ENCODE measurements around the gene PRSS16. TPM values are rescaled to one million over a fixed set of nuclear protein-coding genes. Genes with fewer than 3 reads are reported as not detected.

The PRSS16 gene
- total RNA-seq, 1 donor from 2014 or later, result 29.8 TPM

DNA sequence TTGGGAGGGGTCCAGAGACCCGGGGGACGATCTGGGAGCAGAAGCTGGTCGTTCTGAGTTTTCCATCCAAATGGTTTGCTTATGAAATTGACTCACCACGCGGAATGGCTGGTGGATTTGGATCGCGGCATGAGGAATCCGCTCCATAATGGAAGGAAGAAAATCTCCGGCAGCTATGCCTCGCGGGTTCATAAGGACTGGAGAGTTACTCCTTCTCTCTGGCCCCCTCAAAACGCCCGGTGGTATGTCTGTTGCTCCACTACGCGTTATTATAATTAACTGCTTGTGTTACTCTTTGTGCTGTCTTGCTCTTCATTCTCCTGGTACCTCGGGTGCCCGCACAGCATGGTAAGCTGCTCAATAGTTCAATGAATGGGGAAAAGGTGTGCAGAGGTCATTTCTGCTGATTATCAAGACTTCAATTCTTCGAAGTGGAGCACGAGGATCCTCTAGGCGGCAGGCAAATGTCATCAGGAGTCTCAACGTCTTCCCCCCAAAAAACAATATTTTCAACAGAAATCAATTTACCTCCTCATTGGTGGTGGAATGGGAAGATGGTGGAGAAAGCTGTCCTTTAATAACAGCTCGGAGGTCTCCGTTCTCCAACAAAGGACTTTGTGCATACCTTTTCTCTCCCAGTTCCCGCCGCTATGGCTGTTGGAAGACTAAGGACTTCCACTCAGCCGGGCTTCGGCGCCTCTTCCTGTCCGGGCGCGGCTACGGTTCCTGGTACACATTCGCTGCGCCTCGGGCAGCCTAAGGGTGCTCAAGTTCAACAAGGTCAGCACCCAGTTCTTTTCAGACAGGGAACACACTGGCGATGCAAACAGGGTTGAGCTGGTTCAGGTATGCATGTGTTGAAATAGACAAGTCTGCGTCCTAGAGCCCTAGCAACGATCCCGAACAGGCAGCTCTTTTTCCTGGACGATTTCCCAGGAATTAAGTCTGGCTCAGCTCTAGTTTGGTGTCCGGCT, 9.2 kb upstream of the PRSS16 start:
- TF ChIP-seq, protein P1, sequence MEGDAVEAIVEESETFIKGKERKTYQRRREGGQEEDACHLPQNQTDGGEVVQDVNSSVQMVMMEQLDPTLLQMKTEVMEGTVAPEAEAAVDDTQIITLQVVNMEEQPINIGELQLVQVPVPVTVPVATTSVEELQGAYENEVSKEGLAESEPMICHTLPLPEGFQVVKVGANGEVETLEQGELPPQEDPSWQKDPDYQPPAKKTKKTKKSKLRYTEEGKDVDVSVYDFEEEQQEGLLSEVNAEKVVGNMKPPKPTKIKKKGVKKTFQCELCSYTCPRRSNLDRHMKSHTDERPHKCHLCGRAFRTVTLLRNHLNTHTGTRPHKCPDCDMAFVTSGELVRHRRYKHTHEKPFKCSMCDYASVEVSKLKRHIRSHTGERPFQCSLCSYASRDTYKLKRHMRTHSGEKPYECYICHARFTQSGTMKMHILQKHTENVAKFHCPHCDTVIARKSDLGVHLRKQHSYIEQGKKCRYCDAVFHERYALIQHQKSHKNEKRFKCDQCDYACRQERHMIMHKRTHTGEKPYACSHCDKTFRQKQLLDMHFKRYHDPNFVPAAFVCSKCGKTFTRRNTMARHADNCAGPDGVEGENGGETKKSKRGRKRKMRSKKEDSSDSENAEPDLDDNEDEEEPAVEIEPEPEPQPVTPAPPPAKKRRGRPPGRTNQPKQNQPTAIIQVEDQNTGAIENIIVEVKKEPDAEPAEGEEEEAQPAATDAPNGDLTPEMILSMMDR (IDR thresholded peaks at IDR 0.05; ENCODE audit: unreplicated experiment), result no peak

GRCh38 chr6:27239258-27239657, 8.2 kb upstream of the PRSS16 start:
- H3K4me3 Mint-ChIP-seq (ENCODE audit: low read depth), result no peak overlapping the region
- no peak for DNase-seq (ENCODE audit: low spot score, unreplicated experiment)

More for the DNA sequence above, 9.2 kb upstream of the PRSS16 start:
- peaks cover 13% of the 10 kb centered on the region for H3K9me3 Mint-ChIP-seq (ENCODE audit: low read depth)
- no peaks in the 10 kb centered on the region for H3K36me3 Mint-ChIP-seq (ENCODE audit: insufficient read depth)
- peak overlapping the region; percentile 51 for H3K27ac Mint-ChIP-seq
- H3K27me3 Mint-ChIP-seq, result peaks cover 58% of the 10 kb centered on the region
- H3K4me3 Mint-ChIP-seq (ENCODE audit: low read depth), result peak overlapping the region; percentile 46
- H3K4me1 Mint-ChIP-seq (ENCODE audit: low read depth), result peaks cover 8% of the 10 kb centered on the region
- DNase-seq (ENCODE audit: low spot score, unreplicated experiment), result no peak

GRCh38 chr6:27241443-27241842, 6.1 kb upstream of the PRSS16 start:
- Mint-ChIP-seq H3K4me3 (ENCODE audit: low read depth) (no peak overlapping the region), H3K4me1 (ENCODE audit: low read depth) (peaks cover 6% of the 10 kb centered on the region), H3K27ac (no peak overlapping the region), H3K27me3 (peaks cover 40% of the 10 kb centered on the region), H3K9me3 (ENCODE audit: low read depth) (peaks cover 16% of the 10 kb centered on the region), H3K36me3 (ENCODE audit: insufficient read depth) (no peaks in the 10 kb centered on the region)
- TF ChIP-seq, protein P1 (IDR thresholded peaks at IDR 0.05; ENCODE audit: unreplicated experiment), result no peak
- DNase-seq (ENCODE audit: low spot score, unreplicated experiment), result no peak

More at GRCh38 chr6:27239258-27239657, 8.2 kb upstream of the PRSS16 start:
- Mint-ChIP-seq H3K27me3 (peaks cover 57% of the 10 kb centered on the region), H3K4me1 (ENCODE audit: low read depth) (peaks cover 8% of the 10 kb centered on the region), H3K9me3 (ENCODE audit: low read depth) (peaks cover 16% of the 10 kb centered on the region), H3K27ac (no peak overlapping the region), H3K36me3 (ENCODE audit: insufficient read depth) (no peaks in the 10 kb centered on the region)
- TF ChIP-seq, protein P1 (IDR thresholded peaks at IDR 0.05; ENCODE audit: unreplicated experiment), result no peak

- peaks cover 2% of the 10 kb centered on the region for H3K4me1 Mint-ChIP-seq (ENCODE audit: low read depth)
- DNase-seq (ENCODE audit: low spot score, unreplicated experiment), result no peak
- peaks cover 16% of the 10 kb centered on the region for H3K9me3 Mint-ChIP-seq (ENCODE audit: low read depth)
- H3K4me3 Mint-ChIP-seq (ENCODE audit: low read depth), result no peak overlapping the region
- no peaks in the 10 kb centered on the region for H3K36me3 Mint-ChIP-seq (ENCODE audit: insufficient read depth)
- peaks cover 28% of the 10 kb centered on the region for H3K27me3 Mint-ChIP-seq
- H3K27ac Mint-ChIP-seq, result no peak overlapping the region
- TF ChIP-seq, protein P1 (IDR thresholded peaks at IDR 0.05; ENCODE audit: unreplicated experiment), result no peak
Measured at GRCh38 chr6:27242589-27243265, 4.8 kb upstream of the PRSS16 start.

- H3K36me3 Mint-ChIP-seq (ENCODE audit: insufficient read depth), result peaks cover 1% of the 10 kb centered on the region
- H3K4me1 Mint-ChIP-seq (ENCODE audit: low read depth), result no peaks in the 10 kb centered on the region
- H3K9me3 Mint-ChIP-seq (ENCODE audit: low read depth), result no peaks in the 10 kb centered on the region
- H3K27ac Mint-ChIP-seq, result no peak overlapping the region
- DNase-seq (ENCODE audit: low spot score, unreplicated experiment), result no peak
- H3K27me3 Mint-ChIP-seq, result peaks cover 15% of the 10 kb centered on the region
- TF ChIP-seq, protein P1 (IDR thresholded peaks at IDR 0.05; ENCODE audit: unreplicated experiment), result no peak
- H3K4me3 Mint-ChIP-seq (ENCODE audit: low read depth), result no peak overlapping the region
Measured at GRCh38 chr6:27248783-27249182, 1.3 kb downstream of the PRSS16 start.
